CD14-positive monocyte (primary cell): Measurements from ENCODE around the gene BCL2L11. TPM values are rescaled to one million over a fixed set of nuclear protein-coding genes. Genes with fewer than 3 reads are reported as not detected.
A peak's percentile ranks its signal among the peaks of the same experiment; 100 is the strongest.

Experiments used
- DNase-seq, 3 donors: peaks; one replicate each; pipeline ENCODE4 v3.0.0-alpha.2; 2011 to 2022
- H2AFZ ChIP-seq: 2 replicates; pipeline ENCODE4 v1.6.0; 2012; ENCODE audit warnings: mild to moderate bottlenecking, low read depth, low read length, inconsistent platforms; ENCODE audit not compliant: insufficient read depth, poor library complexity, severe bottlenecking
- H3K27ac ChIP-seq, 2 donors: 1 replicate in 1 of 2; 2 replicates in 1 of 2; pipeline ENCODE4 v1.5.1; 2012 to 2013; ENCODE audit warnings: low read length in 2 of 2, control low read depth in 1 of 2, inconsistent platforms in 1 of 2, low read depth in 1 of 2, mild to moderate bottlenecking in 1 of 2
- H3K27me3 ChIP-seq, 2 donors: one replicate each; pipeline versions ENCODE4 v1.6.0 to v1.6.1; 2011 to 2013; ENCODE audit warnings: low read length in 2 of 2; ENCODE audit not compliant: control insufficient read depth in 2 of 2, insufficient read depth in 2 of 2
- H3K36me3 ChIP-seq, 2 donors: replicated peaks in 1 of 2; 1 replicate in 1 of 2; 2 replicates in 1 of 2; pipeline versions ENCODE4 v1.5.1 to v1.6.1; 2012 to 2013; ENCODE audit warnings: low read length in 2 of 2, control low read depth in 1 of 2, inconsistent platforms in 1 of 2, mild to moderate bottlenecking in 1 of 2; ENCODE audit not compliant: insufficient read depth in 2 of 2, control insufficient read depth in 1 of 2
- H3K4me1 ChIP-seq, 2 donors: 1 replicate in 1 of 2; 2 replicates in 1 of 2; pipeline versions ENCODE4 v1.5.1 to v1.6.1; 2012 to 2013; ENCODE audit warnings: low read length in 2 of 2, control low read depth in 1 of 2, inconsistent platforms in 1 of 2, mild to moderate bottlenecking in 1 of 2, moderate library complexity in 1 of 2; ENCODE audit not compliant: insufficient read depth in 2 of 2, control insufficient read depth in 1 of 2
- H3K4me2 ChIP-seq: replicated peaks from 2 replicates; pipeline ENCODE3; 2012; ENCODE audit warnings: low read length, moderate library complexity, mild to moderate bottlenecking; ENCODE audit not compliant: poor library complexity, severe bottlenecking; ENCODE audit errors: extremely low read depth
- H3K4me3 ChIP-seq, 3 experiments: fragments of 200-600 bp in 1 of 3; sonication (generic) in 1 of 3; replicated peaks in 1 of 3; 1 replicate in 2 of 3; 2 replicates in 1 of 3; pipeline ENCODE4 v1.5.1; 2011 to 2013; ENCODE audit warnings: low read length in 3 of 3, mild to moderate bottlenecking in 3 of 3, control low read depth in 2 of 3, low read depth in 2 of 3, inconsistent platforms in 1 of 3, moderate library complexity in 1 of 3
- H3K79me2 ChIP-seq: 2 replicates; pipeline ENCODE4 v1.6.0; 2012; ENCODE audit warnings: mild to moderate bottlenecking, control low read depth, inconsistent platforms, low read length, moderate library complexity; ENCODE audit not compliant: insufficient read depth
- H3K9ac ChIP-seq: 2 replicates; pipeline ENCODE4 v1.6.0; 2017; ENCODE audit warnings: low read length, mild to moderate bottlenecking; ENCODE audit not compliant: insufficient read depth, poor library complexity, severe bottlenecking
- H3K9me3 ChIP-seq, 2 donors: replicated peaks in 1 of 2; 1 replicate in 1 of 2; 2 replicates in 1 of 2; pipeline versions ENCODE4 v1.5.1 to v1.6.1; 2012 to 2013; ENCODE audit warnings: low read length in 2 of 2, control low read depth in 1 of 2; ENCODE audit not compliant: control insufficient read depth in 1 of 2, insufficient read depth in 1 of 2
- H4K20me1 ChIP-seq: 2 replicates; pipeline ENCODE4 v1.6.0; 2012; ENCODE audit warnings: mild to moderate bottlenecking, low read length, control low read depth, moderate library complexity; ENCODE audit not compliant: insufficient read depth
- H3K27ac Mint-ChIP-seq, 7 donors: one replicate each; pipeline ENCODE4 v1.8.0; 2020; ENCODE audit warnings: mild to moderate bottlenecking in 7 of 7, mixed read lengths in 7 of 7, moderate library complexity in 6 of 7, inconsistent platforms in 2 of 7
- H3K27me3 Mint-ChIP-seq, 3 donors: one replicate each; pipeline ENCODE4 v1.8.0; 2021 to 2022; ENCODE audit warnings: low read depth in 3 of 3, mild to moderate bottlenecking in 3 of 3, mixed read lengths in 3 of 3, moderate library complexity in 3 of 3, inconsistent platforms in 1 of 3
- H3K36me3 Mint-ChIP-seq, 2 donors: one replicate each; pipeline ENCODE4 v1.8.0; 2020; ENCODE audit warnings: mixed read lengths in 2 of 2, inconsistent platforms in 1 of 2, mild to moderate bottlenecking in 1 of 2
- H3K4me1 Mint-ChIP-seq: one replicate; pipeline ENCODE4 v1.8.0; 2020; ENCODE audit warnings: mild to moderate bottlenecking, mixed read lengths
- H3K4me3 Mint-ChIP-seq, 2 donors: one replicate each; pipeline ENCODE4 v1.8.0; 2020; ENCODE audit warnings: mild to moderate bottlenecking in 2 of 2, mixed read lengths in 2 of 2, moderate library complexity in 1 of 2
- H3K9me3 Mint-ChIP-seq, 7 donors: one replicate each; pipeline ENCODE4 v1.8.0; 2020 to 2022; ENCODE audit warnings: mixed read lengths in 7 of 7, mild to moderate bottlenecking in 6 of 7, moderate library complexity in 6 of 7, inconsistent platforms in 2 of 7
- CTCF ChIP-seq: fragments of 200-600 bp; IDR thresholded peaks from one replicate; pipeline ENCODE4 v1.8.0; 2022; ENCODE audit warnings: antibody characterized with exemption, mild to moderate bottlenecking
- WGBS: methylation state at CpG from one replicate; pipeline ENCODE4 v1.1.5; 2013; ENCODE audit warnings: missing lambda C conversion rate; ENCODE audit not compliant: insufficient coverage; 5-methylcytosine and 5-hydroxymethylcytosine counted together
- intact Hi-C, 2 donors: fragments of 100-400 bp; cut with micrococcal nuclease; formaldehyde crosslinking; loops; one replicate each; pipeline versions ENCODE4 v1.15.0 to v1.15.1; 2023
- polyA plus RNA-seq, 3 donors: library from polyadenylated mRNA; depleted of rRNA in 1 of 3; unstranded in 2 of 3; stranded (reverse) in 1 of 3; fragments of 300-500 nt in 2 of 3; fragments of >200 nt in 1 of 3; fragmentation: Illumina TruSeq in 2 of 3; gene quantifications; 1 replicate in 2 of 3; 2 replicates in 1 of 3; pipeline ENCODE4 v1.2.3, GENCODE V29; 2012 to 2021

Gene BCL2L11
- polyA plus RNA-seq, 3 donors: 8.8 to 27.6 (median 20.4) TPM

- H3K4me3 ChIP-seq: no peak overlapping the region
- Mint-ChIP-seq H3K4me3 (no peak overlapping the region), H3K27ac (peak overlapping the region in 1 of 7 donors; percentile 19), H3K36me3 (no peaks in the 10 kb centered on the region), H3K4me1 (peaks cover 17% of the 10 kb centered on the region), H3K9me3 (no peaks in the 10 kb centered on the region), H3K27me3 (peaks cover 9 to 16% (median 12%) of the 10 kb centered on the region in 3 donors)
- H3K4me1 ChIP-seq: peaks cover 3 to 16% of the 10 kb centered on the region in 2 donors
- H3K36me3 ChIP-seq: no peaks in the 10 kb centered on the region
- no peak for TF ChIP-seq CTCF
- no peaks in the 10 kb centered on the region for H4K20me1 ChIP-seq
- H3K79me2 ChIP-seq: no peaks in the 10 kb centered on the region
- no peak overlapping the region for H3K9ac ChIP-seq
- intact Hi-C loops: no loop called here
- no peaks in the 10 kb centered on the region for H3K9me3 ChIP-seq
- H3K27ac ChIP-seq: no peak overlapping the region
- DNase-seq: peak; percentile 17 to 41 (median 36)
- H3K27me3 ChIP-seq: no peaks in the 10 kb centered on the region
- no peak overlapping the region for H3K4me2 ChIP-seq
- 28% methylated on average over 4 of the region's 4 CpGs for WGBS
- peak overlapping the region; percentile 26 for H2AFZ ChIP-seq
Observed at GRCh38 chr2:111176867-111177266, 56.2 kb downstream of the BCL2L11 start.

- H3K4me1 Mint-ChIP-seq: peaks cover 17% of the 10 kb centered on the region
- H4K20me1 ChIP-seq: no peaks in the 10 kb centered on the region
- H3K4me3 Mint-ChIP-seq: no peak overlapping the region
- H3K36me3 ChIP-seq: no peaks in the 10 kb centered on the region
- peaks cover 0 to 2% of the 10 kb centered on the region in 2 donors for H3K27me3 ChIP-seq
- no peak overlapping the region for H3K4me3 ChIP-seq
- no peak for TF ChIP-seq CTCF
- H3K27me3 Mint-ChIP-seq: peaks cover 9 to 12% (median 11%) of the 10 kb centered on the region in 3 donors
- H3K9me3 Mint-ChIP-seq: no peaks in the 10 kb centered on the region
- H3K79me2 ChIP-seq: no peaks in the 10 kb centered on the region
- no peak overlapping the region for H2AFZ ChIP-seq
- H3K36me3 Mint-ChIP-seq: no peaks in the 10 kb centered on the region
- DNase-seq: no peak
- no peak overlapping the region for H3K9ac ChIP-seq
- H3K27ac Mint-ChIP-seq: no peak overlapping the region
- intact Hi-C loops: no loop called here
- WGBS: 100% methylated on average over 1 of the region's 4 CpGs
- H3K27ac ChIP-seq: no peak overlapping the region
- no peaks in the 10 kb centered on the region for H3K9me3 ChIP-seq
- H3K4me2 ChIP-seq: no peak overlapping the region
- peaks cover 3 to 16% of the 10 kb centered on the region in 2 donors for H3K4me1 ChIP-seq
Observed at GRCh38 chr2:111178296-111178695, 57.6 kb downstream of the BCL2L11 start.
